Tibial nerve (tissue), 4 donors: ENCODE measurements around the gene GALNTL6. TPM values are rescaled to one million over a fixed set of nuclear protein-coding genes. Genes with fewer than 3 reads are reported as not detected.
"Not testable (repeated sequence)": the region's sequence is repeated elsewhere in the genome, so short reads cannot be mapped to it uniquely, and the experiment has no call there.

Source experiments
- DNase-seq, 2 donors: peaks; one replicate each; pipeline ENCODE4 v3.0.0-alpha.2; 2019; ENCODE audit warnings: low spot score in 2 of 2
- H3K27ac ChIP-seq, 4 donors: fragments of 200-600 bp; sonication (generic) in 3 of 4; one replicate each; pipeline ENCODE4 v1.5.1; 2017 to 2019; ENCODE audit warnings: mild to moderate bottlenecking in 1 of 4
- H3K27me3 ChIP-seq, 2 donors: fragments of 200-600 bp; sonication (generic) in 1 of 2; one replicate each; pipeline versions ENCODE4 v1.5.1 to v1.6.0; 2017 to 2019
- H3K36me3 ChIP-seq, 3 donors: fragments of 200-600 bp; sonication (generic); one replicate each; pipeline ENCODE4 v1.5.1; 2018 to 2019
- H3K4me1 ChIP-seq, 4 donors: fragments of 200-600 bp; sonication (generic) in 3 of 4; one replicate each; pipeline ENCODE4 v1.5.1; 2017 to 2019
- H3K4me3 ChIP-seq, 4 donors: fragments of 200-600 bp; sonication (generic) in 3 of 4; one replicate each; pipeline ENCODE4 v1.5.1; 2017 to 2019; ENCODE audit warnings: mild to moderate bottlenecking in 1 of 4, moderate library complexity in 1 of 4
- H3K9me3 ChIP-seq, 4 donors: fragments of 200-600 bp; sonication (generic) in 3 of 4; one replicate each; pipeline ENCODE4 v1.5.1; 2017 to 2019
- CTCF ChIP-seq, 5 experiments: fragments of 200-600 bp in 3 of 5; fragments of 450-650 bp in 2 of 5; sonication (generic) in 3 of 5; IDR thresholded peaks; one replicate each; pipeline ENCODE4 v1.5.1; 2016 to 2019; ENCODE audit warnings: antibody characterized with exemption in 5 of 5, mild to moderate bottlenecking in 3 of 5, moderate library complexity in 2 of 5
- EP300 ChIP-seq, 2 donors: sonication (generic); formaldehyde crosslinking; IDR thresholded peaks; one replicate each; pipeline ENCODE4 v1.6.1; 2017; ENCODE audit warnings: antibody characterized with exemption in 2 of 2, mild to moderate bottlenecking in 1 of 2
- POLR2A ChIP-seq, 2 donors: fragments of 450-650 bp; IDR thresholded peaks; one replicate each; pipeline ENCODE4 v1.6.1; 2017; ENCODE audit warnings: antibody characterized with exemption in 2 of 2, mild to moderate bottlenecking in 2 of 2, moderate library complexity in 2 of 2
- WGBS, 2 donors: methylation state at CpG; one replicate each; pipeline ENCODE4 v1.1.5; 2018; 5-methylcytosine and 5-hydroxymethylcytosine counted together
- total RNA-seq, 4 donors: library from RNA; depleted of rRNA; stranded (reverse); fragments of >200 nt; gene quantifications; one replicate each; pipeline ENCODE4 v1.1.0, GENCODE V29; 2016

The GALNTL6 gene
- total RNA-seq, 4 donors from 2014 or later: not detected

DNA sequence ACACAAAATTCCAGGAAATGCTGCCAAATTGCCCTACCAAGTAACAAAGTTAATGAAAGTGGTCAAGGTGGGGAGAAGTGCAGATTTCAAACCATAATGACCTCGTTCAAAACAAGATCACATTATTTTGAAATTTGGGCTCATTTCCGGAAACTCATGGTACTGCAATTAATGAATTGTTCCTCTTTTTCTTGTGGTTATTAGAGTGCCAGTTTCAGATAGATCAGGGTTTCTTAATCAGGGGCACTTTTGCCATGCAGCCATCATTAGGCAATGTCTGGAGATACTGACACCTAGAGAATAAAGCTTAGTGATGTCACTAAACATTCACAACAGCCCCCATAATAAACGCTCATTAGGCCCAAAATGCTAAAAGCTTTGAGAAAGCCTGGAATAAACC, 973.9 kb downstream of the GALNTL6 start:
- Histone ChIP-seq H3K27me3 (no peaks in the 10 kb centered on the region), H3K27ac (no peak overlapping the region), H3K36me3 (no peaks in the 10 kb centered on the region), H3K4me1 (no peaks in the 10 kb centered on the region), H3K9me3 (no peaks in the 10 kb centered on the region), H3K4me3 (no peak overlapping the region)
- WGBS, 2 donors: 70 to 78% methylated on average over 3 of the region's 3 CpGs
- DNase-seq: no peak
- TF ChIP-seq CTCF (IDR thresholded peaks at IDR 0.05): no peak
- no peak for TF ChIP-seq POLR2A (IDR thresholded peaks at IDR 0.05)
- no peak for TF ChIP-seq EP300 (IDR thresholded peaks at IDR 0.05)

DNA sequence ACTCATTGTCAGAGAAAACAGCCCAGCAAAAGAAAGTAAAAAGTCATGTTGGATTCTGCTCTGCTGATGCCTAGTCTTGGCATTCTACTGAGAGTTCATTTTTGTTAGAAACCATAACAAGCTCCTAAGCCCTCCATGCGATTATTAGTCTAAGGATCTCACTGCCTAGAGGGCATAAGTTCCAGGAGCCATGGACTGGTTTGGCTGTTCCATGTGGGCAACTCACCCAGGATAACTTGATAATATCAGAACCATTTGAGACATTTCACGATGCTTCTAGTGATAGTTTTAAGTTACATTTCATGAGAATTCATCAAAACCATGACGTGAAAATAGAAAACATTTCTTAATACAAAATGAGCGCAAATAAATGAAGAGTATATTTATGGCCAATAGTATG, 978.6 kb downstream of the GALNTL6 start:
- H3K9me3 ChIP-seq: no peaks in the 10 kb centered on the region
- no peak overlapping the region for H3K4me3 ChIP-seq
- H3K27me3 ChIP-seq: no peaks in the 10 kb centered on the region
- peaks cover 0 to 6% (median 0%) of the 10 kb centered on the region in 4 donors for H3K4me1 ChIP-seq
- H3K36me3 ChIP-seq: no peaks in the 10 kb centered on the region
- H3K27ac ChIP-seq: no peak overlapping the region
- no peak for TF ChIP-seq EP300 (IDR thresholded peaks at IDR 0.05)
- TF ChIP-seq CTCF (IDR thresholded peaks at IDR 0.05): no peak
- no peak for TF ChIP-seq POLR2A (IDR thresholded peaks at IDR 0.05)
- DNase-seq: no peak
- 91% methylated on average over 4 of the region's 4 CpGs for whole genome bisulfite sequencing, 2 donors

DNA sequence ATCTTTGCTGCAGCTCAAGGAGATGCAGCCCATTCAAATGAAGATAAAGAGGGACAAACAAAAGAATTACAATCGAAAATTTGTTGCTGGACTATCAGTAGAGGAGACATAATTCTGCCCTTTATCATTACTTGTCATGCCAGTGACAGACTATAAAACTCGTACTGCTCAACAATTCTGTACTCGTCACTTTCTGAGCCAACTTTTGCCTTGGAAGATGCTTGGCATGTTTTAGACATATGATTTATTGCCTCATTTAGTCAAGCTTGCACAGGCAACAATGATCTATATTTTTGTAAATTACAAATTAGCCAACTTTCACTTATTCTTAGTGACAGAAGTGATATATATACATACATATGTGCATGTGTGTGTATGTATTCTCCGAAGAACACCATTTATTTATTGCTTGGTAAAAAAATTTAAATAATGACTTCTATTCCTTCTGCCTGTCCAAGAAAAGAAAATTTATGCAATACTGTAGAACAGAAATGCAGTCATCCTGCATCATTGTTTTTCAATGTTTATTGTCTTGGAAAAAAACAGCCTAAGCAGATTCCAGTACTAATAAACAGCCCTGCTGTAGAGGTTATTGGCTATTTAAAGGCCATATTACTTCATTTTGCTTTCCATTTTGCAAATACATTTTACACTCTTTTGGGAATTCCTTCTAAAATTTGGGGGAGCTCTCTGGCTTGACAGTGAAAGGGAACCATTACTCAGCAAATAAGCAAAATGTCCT, 980.5 kb downstream of the GALNTL6 start:
- no peaks in the 10 kb centered on the region for H3K36me3 ChIP-seq
- TF ChIP-seq POLR2A (IDR thresholded peaks at IDR 0.05) (no peak), CTCF (IDR thresholded peaks at IDR 0.05) (no peak), EP300 (IDR thresholded peaks at IDR 0.05) (no peak)

GRCh38 chr4:172794307-172794703, 981.1 kb downstream of the GALNTL6 start:
- 61 to 64% methylated on average over 3 of the region's 3 CpGs for WGBS, 2 donors
- H3K36me3 ChIP-seq: no peaks in the 10 kb centered on the region
- DNase-seq: no peak
- no peaks in the 10 kb centered on the region for H3K9me3 ChIP-seq
- H3K27ac ChIP-seq: no peak overlapping the region
- no peaks in the 10 kb centered on the region for H3K27me3 ChIP-seq
- no peak overlapping the region for H3K4me3 ChIP-seq
- TF ChIP-seq EP300 (IDR thresholded peaks at IDR 0.05) (no peak), CTCF (IDR thresholded peaks at IDR 0.05) (no peak), POLR2A (IDR thresholded peaks at IDR 0.05) (no peak)
- H3K4me1 ChIP-seq: peaks cover 0 to 6% (median 0%) of the 10 kb centered on the region in 4 donors

More for the DNA sequence above, 980.5 kb downstream of the GALNTL6 start:
- Histone ChIP-seq H3K27ac (no peak overlapping the region), H3K27me3 (no peaks in the 10 kb centered on the region), H3K4me3 (no peak overlapping the region), H3K4me1 (peaks cover 0 to 6% (median 0%) of the 10 kb centered on the region in 4 donors), H3K9me3 (no peaks in the 10 kb centered on the region)
- WGBS, 2 donors: 50 to 54% methylated on average over 4 of the region's 4 CpGs
- no peak for DNase-seq

DNA sequence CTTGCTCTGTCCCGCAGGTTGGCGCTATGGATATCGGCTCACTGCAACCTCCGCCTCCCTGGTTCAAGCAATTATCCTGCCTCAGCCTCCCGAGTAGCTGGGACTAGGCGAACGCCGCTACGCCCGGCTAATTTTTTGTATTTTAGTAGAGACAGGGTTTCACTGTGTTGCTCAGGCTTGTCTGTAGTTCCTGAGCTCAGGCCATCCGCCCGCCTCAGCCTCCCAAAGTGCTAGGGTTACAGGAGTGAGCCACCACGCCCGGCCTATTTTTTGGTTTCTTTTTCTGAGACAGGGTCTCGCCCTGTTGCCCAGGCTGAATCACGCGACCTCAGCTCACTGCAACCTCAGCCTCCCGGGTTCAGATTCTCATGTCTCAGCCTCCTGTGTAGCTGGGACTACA, 984.1 kb downstream of the GALNTL6 start:
- DNase-seq, H3K27me3 ChIP-seq, H3K27ac ChIP-seq, H3K36me3 ChIP-seq, H3K4me1 ChIP-seq, H3K4me3 ChIP-seq, H3K9me3 ChIP-seq: not testable (repeated sequence)
- WGBS, 2 donors: 95 to 96% methylated on average over 18 of the region's 18 CpGs
